ENCODE data around the gene BRCA2. TPM values are rescaled to one million over a fixed set of nuclear protein-coding genes. Genes with fewer than 3 reads are reported as not detected.

BRCA2 gene
- total RNA-seq, 4 donors from 2014 or later, result 2.1 to 6.1 (median 4.1) TPM

- Histone ChIP-seq H3K27me3 (no peaks in the 10 kb centered on the region), H3K4me1 (peaks cover 0 to 14% (median 0%) of the 10 kb centered on the region in 3 donors), H3K36me3 (peaks cover 0 to 9% (median 0%) of the 10 kb centered on the region in 3 donors), H3K4me3 (no peak overlapping the region), H3K27ac (peak overlapping the region in 3 of 4 donors; percentile 4 to 74 (median 57)), H3K9me3 (no peaks in the 10 kb centered on the region)
- intact Hi-C loops (cut with DNase I), result no loop called here
- TF ChIP-seq CTCF (IDR thresholded peaks at IDR 0.05) (no peak), POLR2A (IDR thresholded peaks at IDR 0.05) (no peak)
- WGBS, 2 donors, result 25 to 30% methylated on average over 6 of the region's 6 CpGs
- no peak for DNase-seq
Observed at GRCh38 chr13:32284927-32285632, 30.2 kb upstream of the BRCA2 start.

- peak overlapping the region in 3 of 4 donors; percentile 4 to 74 (median 57) for H3K27ac ChIP-seq
- no peaks in the 10 kb centered on the region for H3K27me3 ChIP-seq
- intact Hi-C loops (cut with DNase I), result no loop called here
- 26 to 28% methylated on average over 4 of the region's 4 CpGs for WGBS, 2 donors
- peaks cover 0 to 9% (median 0%) of the 10 kb centered on the region in 3 donors for H3K36me3 ChIP-seq
- peaks cover 0 to 14% (median 0%) of the 10 kb centered on the region in 3 donors for H3K4me1 ChIP-seq
- H3K9me3 ChIP-seq, result no peaks in the 10 kb centered on the region
- H3K4me3 ChIP-seq, result no peak overlapping the region
- no peak for DNase-seq
- no peak for TF ChIP-seq CTCF (IDR thresholded peaks at IDR 0.05)
- TF ChIP-seq POLR2A (IDR thresholded peaks at IDR 0.05), result no peak
Observed at GRCh38 chr13:32285633-32285965, 29.7 kb upstream of the BRCA2 start.

GRCh38 chr13:32297206-32297605 is 18.1 kb upstream of the BRCA2 start:
- no peak overlapping the region for H3K27ac ChIP-seq
- no peak for DNase-seq
- peaks cover 0 to 7% (median 0%) of the 10 kb centered on the region in 4 donors for H3K27me3 ChIP-seq
- no peaks in the 10 kb centered on the region for H3K9me3 ChIP-seq
- H3K36me3 ChIP-seq, result peaks cover 0 to 5% (median 0%) of the 10 kb centered on the region in 3 donors
- intact Hi-C loops (cut with DNase I), result no loop called here
- TF ChIP-seq POLR2A (IDR thresholded peaks at IDR 0.05) (no peak), CTCF (IDR thresholded peaks at IDR 0.05) (no peak)
- WGBS, 2 donors, result 50 to 56% methylated on average over 2 of the region's 2 CpGs
- H3K4me1 ChIP-seq, result no peaks in the 10 kb centered on the region
- H3K4me3 ChIP-seq, result no peak overlapping the region

GRCh38 chr13:32298695-32299094 is 16.6 kb upstream of the BRCA2 start:
- Histone ChIP-seq H3K4me3 (no peak overlapping the region), H3K9me3 (no peaks in the 10 kb centered on the region), H3K36me3 (peaks cover 0 to 5% (median 0%) of the 10 kb centered on the region in 3 donors), H3K4me1 (no peaks in the 10 kb centered on the region), H3K27me3 (peaks cover 0 to 7% (median 0%) of the 10 kb centered on the region in 4 donors), H3K27ac (no peak overlapping the region)
- WGBS, 2 donors, result 74 to 90% methylated on average over 6 of the region's 6 CpGs
- TF ChIP-seq POLR2A (IDR thresholded peaks at IDR 0.05) (no peak), CTCF (IDR thresholded peaks at IDR 0.05) (no peak)
- intact Hi-C loops (cut with DNase I), result no loop called here
- no peak for DNase-seq

- TF ChIP-seq POLR2A (IDR thresholded peaks at IDR 0.05) (no peak), CTCF (IDR thresholded peaks at IDR 0.05) (no peak)
- no peak for DNase-seq
- Histone ChIP-seq H3K4me3 (no peak overlapping the region), H3K9me3 (no peaks in the 10 kb centered on the region), H3K27me3 (peaks cover 0 to 7% (median 0%) of the 10 kb centered on the region in 4 donors), H3K27ac (no peak overlapping the region), H3K4me1 (no peaks in the 10 kb centered on the region), H3K36me3 (peaks cover 0 to 4% (median 0%) of the 10 kb centered on the region in 3 donors)
- intact Hi-C loops (cut with DNase I), result no loop called here
- WGBS, 2 donors, result 55 to 57% methylated on average over 4 of the region's 4 CpGs
Observed at GRCh38 chr13:32299893-32300292, 15.4 kb upstream of the BRCA2 start.

Data from esophagus squamous epithelium (tissue), 5 donors.